NCI-H510A treated with DMSO at 0.1 percent for 48 hours (cell line): ENCODE data around the gene DYNC1LI1.
"Not testable (repeated sequence)": the region's sequence is repeated elsewhere in the genome, so short reads cannot be mapped to it uniquely, and the experiment has no call there.

Experiments used
- DNase-seq: peaks from one replicate; lab custom pipeline; 2025; lab: John Stamatoyannopoulos, UW

DYNC1LI1 gene

DNA sequence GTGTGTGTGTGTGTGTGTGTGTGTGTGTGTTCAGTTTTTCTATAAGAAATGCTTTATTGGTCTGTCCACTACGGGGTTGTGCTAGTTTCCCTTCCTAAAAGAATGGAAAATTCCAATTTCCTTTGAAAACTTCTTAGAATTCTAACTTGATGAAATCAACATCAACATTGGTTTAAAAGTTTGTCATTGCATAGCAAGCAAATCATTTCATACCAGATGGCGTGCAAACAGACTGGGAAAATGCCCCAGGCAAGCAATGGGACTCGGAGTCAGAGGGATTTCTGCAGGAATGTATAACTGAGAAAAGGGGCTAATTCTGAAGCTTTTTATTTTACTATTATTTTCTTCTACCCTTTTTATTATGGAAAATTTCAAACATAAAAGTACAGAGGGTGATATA, 13.1 kb upstream of the DYNC1LI1 start:
- DNase-seq = no peak

DNA sequence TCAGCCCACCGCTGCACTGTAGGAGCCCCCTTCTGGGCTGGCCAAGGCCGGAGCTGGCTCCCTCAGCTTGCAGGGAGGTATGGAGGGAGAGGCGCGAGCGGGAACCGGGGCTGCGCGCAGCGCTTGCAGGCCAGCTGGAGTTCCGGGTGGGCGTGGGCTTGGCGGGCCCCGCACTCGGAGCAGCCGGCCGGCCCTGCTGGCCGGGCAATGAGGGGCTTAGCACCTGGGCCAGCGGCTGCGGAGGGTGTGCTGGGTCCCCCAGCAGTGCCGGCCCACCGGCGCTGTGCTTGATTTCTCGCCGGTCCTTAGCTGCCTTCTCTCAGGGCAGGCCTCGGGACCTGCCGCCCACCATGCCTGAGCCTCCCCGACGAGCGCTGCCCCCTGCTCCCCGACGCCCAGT, 8.0 kb upstream of the DYNC1LI1 start:
- DNase-seq = not testable (repeated sequence)

DNA sequence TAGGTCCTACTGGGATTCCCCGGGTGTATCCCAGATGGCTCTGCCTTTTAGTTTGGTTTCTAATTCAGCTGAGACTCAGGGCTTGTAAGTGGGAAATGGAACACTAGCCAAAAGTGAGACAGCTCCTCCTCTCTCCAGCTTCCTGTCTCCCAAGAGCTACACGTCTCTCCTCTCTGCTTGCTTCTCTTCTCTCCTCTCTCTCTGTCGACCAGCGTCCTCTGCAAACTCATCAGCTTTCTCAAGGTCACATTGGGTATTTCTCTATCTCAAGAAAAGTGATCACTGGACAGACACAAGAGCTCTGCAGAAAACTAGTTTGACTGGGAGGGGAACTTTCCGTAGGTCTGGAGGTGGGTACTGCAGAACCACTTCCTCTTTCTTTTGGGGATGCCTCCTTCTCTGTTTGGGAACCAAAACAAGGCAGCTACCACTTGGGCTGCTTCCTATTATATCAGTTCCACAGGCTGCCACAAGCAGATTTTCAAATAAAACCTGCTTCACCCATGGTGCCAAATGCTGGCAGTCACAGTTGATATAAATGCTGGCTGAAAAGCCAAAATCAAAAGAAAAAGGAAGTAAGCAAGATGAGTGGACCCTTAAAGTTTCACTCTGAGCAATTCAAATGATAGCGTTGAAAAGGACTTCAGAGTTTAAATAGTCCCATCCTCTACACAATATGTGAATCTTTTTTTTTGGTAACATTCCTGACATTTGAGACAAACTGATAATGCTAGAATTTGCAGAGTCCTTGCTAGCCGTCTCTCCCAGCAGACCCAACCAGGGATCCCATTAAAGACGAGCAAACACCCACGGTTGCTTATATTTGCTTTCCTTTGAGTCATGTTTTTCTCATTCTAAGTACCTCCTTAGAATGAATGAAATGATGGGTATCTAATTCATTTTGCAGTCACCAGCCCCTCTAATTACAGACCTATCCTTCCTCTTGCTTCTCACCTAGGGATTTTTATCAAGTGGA, 7.2 kb upstream of the DYNC1LI1 start:
- no peak for DNase-seq

DNA sequence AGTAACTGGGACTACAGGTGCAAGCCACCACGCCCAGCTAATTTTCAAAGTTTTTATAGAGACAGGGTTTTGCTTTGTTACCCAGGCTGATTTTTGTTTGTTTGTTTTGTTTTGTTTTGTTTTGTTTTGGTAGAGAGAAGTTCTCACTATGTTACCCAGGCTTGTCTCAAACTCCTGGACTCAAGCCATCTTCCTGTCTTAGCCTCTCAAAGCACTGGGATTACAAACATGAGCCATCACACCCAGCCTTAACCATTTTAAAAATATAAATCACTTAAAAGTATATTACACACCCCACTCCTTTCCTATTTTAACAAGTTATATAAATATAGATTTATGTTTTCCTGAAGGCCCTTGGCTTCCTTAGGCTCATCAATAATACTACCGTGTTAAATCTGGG, 6.5 kb upstream of the DYNC1LI1 start:
- no peak for DNase-seq

DNA sequence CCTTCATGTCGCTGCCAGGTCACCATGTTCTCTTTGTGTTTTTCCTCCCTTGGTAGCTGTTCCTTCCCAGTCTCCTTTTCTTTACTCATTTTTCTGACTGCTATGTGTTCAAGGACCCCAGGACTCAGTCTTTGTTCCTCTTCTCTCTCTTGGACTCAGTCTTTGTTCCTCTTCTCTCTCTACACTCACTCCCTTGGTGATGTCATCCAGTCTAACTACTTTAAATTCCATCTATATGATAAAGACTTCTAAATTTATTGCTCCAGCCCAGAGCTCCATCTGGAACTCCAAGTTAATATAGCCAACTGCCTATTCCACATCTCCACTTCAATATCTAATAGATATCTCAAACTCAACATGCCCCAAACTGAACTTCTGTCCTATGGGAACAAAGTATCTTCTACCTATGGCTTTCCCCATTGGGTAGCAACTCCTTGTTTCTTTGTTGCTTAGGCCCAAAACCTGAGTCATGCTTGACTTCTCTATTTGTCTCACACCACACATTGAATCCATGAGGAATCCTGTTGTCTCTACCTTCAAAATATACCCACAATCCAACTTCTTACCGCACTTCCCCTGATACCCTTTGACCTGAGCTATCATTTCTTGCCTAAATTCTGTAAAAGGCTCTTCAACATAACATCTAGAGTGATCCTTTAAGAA, 4.9 kb upstream of the DYNC1LI1 start:
- DNase-seq = no peak

DNA sequence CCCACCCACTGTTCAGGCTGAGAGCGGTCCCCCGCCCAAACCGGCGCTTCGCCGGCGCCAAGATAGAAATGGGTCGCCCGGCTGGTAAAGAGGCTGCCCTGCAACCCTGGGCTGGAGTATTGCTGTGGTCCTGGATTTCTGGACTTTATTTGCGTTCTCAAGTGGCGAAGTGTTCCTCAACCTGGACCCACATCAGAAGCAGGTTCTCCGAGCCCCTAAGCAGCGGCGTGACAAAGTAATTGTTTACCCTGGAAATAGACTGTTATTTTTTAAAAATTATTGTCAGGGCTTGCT, 481 bp upstream of the DYNC1LI1 start:
- no peak for DNase-seq

DNA sequence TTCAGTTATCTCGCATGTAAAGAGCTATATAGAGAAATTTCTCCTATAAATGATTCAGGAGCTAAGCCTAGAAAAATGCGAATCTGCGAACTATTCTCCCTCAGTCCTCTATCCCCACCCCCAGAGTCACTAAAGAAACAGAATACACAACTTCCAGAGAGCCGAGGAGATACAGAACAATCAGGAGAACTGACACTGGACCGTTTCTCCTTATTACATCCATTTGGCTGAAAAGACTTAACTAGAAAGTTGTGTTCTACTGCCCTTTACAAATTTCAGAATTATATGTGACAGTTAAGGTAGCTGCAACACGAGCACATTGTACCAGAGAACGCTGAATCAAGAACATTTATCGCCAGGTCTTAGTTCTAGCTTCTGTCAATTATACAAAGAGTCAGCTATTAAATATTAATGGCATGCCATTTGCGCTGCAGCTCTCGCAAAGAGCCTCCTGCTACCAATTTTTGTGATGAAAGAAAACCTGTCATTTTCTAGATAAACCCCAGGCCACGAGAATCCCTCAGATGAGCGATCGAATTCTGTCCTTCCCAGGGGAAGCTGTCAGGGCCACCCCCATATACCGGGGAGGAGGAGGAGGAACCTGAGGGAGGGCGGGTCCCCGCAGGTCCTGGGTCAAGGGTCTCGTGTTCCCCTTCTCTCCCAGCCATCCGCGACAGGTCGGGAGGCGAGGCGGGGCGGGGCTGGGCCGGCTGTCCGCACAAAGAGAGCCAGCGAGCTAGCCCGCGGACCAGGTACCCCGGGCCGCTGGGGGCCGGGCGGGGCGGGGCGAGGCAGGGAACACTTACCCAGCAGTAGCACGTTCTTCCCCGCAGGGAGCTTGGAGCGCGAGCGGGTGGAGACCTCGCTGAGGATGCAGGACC, 878 bp downstream of the DYNC1LI1 start:
- DNase-seq = peak; percentile 28

DNA sequence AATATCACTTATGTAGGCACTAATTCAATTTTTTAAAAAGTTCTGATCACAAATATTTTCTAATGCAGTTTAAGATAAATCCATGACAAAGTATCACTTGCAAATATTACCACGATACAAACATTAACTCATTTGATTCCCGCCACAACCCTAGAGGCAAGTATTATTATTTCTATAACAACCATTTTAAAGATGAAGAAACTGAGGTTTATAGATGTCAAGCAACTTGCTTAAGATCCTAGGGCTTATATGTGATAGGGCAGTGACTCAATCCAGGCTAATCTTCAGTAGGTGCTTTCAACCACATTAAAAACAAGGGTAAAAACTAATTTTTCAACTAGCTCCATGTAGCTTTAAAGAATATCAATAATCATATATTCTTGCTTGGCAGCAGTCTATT, 1.7 kb downstream of the DYNC1LI1 start:
- no peak for DNase-seq

DNA sequence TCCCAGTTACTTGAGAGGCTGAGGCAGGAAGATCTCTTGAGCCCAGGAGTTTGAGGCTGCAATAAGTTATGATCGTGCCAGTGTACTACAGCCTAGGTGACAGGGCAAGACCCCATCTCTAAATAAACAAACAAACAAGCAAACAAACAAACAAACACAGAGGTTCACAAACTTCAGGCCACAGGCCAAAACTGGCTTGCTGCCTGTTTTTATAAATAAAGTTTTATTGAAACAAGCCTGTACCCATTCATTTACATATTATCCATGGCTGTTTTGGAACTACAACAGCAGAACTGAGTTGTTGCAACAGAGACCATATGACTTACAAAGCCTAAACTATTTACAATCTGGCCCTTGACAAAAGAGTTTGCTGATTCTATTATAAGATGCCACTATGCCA, 6.5 kb downstream of the DYNC1LI1 start:
- no peak for DNase-seq

DNA sequence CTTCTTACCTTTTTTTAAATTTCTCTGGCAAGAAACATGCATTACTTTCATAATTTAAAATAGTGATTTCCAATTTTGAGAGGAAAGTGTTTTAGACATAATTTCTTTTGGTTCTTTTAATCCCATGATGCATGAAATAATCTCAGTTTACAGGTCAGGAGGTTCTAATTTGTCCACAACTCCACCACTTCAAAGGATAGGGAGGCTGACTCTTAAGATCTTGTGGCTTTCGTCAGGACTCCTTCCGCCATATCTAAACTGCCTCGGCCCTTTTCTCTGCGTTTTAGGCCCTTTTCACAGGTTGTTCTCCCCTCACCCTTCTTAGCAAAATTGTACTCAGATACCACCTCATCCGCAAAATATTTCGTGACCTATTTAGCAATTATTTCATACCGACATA, 8.0 kb downstream of the DYNC1LI1 start:
- DNase-seq = no peak

DNA sequence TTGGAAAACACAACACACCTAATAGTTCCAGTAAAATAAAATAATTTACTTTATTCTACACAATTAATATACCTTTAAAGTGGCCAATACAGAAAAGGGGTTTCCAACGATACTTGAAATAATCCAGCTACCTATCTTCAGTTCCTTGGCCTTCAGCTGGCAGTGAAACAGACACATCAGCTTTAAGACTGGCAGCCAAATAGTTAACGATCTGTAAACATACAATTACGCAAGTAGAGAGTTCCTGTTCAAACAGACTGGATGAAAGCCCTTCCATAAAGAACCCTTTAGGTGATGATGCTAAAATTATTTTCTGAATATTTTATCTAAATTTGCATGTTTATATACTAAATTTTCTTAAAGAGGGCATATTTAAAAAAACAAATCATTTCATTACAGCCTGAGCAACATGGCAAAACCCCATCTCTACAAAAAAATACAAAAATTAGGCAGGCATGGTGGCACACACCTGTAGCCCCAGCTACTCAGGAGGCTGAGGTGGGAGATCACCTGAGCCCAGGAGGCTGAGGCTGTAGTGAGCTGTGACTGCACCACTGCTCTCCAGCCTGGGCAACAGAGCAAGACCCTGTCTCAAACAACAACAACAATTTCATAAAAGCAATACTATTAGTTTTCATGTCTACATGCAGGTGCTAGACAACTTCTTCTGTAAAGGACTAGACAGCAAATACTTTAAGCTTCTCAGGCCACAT, 12.9 kb downstream of the DYNC1LI1 start:
- peak; percentile 55 for DNase-seq

DNA sequence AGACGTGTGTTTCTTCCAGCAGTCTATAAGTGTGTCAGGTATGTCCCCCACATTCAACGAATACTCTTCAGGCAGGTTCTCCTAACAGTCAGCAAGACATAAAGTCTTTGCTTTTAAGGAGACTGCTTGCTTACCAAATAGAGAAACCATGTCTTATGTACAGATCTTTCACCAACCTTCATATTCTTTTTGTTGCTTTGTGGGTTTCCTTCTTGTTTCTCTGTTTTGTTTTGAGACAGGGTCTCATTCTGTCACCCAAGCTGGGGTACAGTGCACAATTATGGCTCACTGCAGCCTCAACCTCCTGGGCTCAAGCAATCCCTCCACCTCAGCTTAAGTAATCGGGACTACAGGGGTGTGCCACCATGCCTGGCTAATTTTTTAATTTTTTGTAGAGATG, 14.3 kb downstream of the DYNC1LI1 start:
- no peak for DNase-seq

DNA sequence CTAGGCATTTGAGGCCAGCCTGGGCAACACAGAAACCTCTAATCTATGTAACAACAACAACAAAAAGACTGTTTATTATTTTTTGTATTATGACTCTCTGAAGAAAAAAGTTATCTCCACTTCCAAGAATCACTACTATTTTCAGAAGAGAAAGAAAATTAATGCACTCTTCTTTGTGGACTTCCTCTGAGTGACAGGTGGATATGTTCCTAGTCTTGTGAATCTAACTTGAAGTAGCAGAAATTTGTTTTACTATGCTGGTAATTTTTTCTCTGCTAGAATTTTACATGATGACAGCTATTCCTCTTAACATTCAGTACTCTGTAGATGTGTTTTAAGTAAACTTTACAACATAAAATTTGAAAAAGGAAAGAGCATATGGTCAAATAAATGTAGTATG, 16.7 kb downstream of the DYNC1LI1 start:
- no peak for DNase-seq

DNA sequence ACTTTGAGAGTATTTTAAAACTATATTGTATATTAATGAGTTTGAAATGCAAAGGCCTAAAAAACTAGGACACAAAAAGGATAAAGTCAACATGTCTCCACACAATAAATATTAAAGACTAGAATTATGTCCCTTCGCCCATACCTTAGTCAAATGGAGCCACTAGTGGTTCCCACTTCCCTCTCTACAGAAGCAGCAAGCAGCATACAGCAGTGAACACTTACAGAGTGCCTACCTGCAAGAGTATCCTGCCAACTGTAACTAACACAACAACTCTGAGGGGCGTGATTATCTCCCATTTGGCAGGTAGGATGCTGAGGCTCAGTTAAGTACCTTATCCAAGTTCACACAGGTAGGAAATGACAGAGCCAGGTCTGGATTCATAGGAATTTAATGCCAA, 17.2 kb downstream of the DYNC1LI1 start:
- DNase-seq = no peak

DNA sequence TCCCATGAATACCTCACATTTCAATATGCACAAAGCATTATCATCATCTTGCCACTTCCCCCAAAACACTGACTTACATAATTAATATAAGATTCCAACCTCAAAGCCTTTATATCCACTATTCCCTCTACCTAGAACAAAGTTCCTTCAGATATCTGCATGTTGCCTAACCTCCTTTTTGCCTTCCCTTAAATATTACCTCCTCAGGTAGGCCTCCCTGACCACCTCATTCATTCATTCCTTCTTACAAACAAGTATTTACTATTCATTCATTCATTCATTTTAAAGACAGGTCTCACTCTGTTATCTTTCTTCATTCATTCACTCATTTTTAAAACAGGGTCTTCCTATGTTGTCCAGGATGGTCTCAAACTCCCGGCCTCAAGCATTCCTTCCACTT, 18.6 kb downstream of the DYNC1LI1 start:
- no peak for DNase-seq

DNA sequence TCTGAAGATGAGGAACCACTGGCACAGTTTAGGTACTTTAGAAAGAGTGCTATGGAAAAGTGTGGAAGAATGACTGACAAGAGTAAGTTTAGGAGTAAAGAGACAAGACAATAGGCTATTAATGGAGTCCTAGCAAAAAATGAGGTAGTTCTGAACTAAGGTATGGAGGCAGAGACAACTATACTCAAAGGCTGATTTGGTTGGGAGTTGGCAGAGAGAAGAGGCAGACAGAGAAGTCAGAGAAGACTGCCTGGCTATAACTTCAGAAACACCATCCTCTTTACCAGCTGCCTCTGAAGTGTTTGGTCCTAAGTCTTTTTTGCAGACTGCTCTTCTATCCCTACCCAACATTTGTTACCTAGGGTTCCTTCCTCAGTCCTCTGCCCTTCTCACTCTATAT, 19.2 kb downstream of the DYNC1LI1 start:
- DNase-seq = no peak

DNA sequence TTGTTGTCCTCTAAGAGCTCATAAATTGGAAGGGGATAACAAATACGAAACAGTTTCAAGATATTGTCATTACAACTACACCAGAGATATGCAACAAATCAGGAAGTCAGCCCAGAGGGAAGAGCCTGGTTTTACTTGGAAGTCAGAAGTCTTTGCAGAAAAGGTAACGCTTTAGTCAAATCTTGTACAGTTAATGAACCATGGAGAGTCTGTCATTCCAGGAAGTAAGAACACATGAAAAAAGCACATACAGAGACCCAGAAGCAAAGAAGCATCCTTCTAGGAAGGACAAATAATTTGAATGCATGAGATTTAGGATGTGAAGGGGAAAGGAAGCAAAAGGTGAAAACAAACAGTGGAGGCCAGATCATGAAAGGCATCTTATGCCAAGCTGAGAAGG, 19.6 kb downstream of the DYNC1LI1 start:
- no peak for DNase-seq

DNA sequence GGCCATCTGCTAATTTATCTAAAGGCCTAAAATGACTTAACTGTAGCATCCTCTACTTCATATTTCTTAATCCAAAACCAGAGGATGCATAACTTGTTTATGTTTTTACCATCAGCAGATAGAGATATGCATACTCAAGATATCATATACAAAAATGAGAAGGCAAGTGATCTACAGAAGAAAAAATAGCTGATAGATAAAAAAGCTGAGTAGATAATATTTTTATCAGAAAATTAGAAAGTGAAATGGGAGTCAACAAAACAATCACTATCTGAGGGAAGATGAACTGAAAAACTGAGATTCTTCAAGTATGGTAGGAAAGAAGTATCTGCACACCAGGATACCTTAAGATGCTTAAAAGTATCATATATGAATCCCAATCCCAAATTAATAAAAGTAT, 25.4 kb downstream of the DYNC1LI1 start:
- DNase-seq = no peak

DNA sequence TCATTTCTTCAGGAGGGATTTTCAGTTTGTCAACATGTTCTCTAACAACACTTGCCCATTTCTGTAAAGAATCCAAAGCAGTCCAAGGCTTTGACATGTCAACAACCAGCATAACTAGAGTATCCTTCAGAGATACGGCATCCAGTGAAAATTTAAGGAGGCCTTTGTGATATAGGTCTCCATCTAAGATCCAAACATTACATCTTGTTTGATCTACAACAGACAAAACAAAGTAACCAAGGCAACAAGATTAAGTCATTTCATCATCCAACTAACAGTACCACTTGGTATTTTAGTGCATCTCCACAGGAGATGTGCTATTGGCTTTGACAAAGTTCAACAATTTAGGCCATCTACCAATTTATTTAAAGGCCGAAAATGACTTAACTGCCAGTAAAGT, 25.8 kb downstream of the DYNC1LI1 start:
- DNase-seq = no peak

DNA sequence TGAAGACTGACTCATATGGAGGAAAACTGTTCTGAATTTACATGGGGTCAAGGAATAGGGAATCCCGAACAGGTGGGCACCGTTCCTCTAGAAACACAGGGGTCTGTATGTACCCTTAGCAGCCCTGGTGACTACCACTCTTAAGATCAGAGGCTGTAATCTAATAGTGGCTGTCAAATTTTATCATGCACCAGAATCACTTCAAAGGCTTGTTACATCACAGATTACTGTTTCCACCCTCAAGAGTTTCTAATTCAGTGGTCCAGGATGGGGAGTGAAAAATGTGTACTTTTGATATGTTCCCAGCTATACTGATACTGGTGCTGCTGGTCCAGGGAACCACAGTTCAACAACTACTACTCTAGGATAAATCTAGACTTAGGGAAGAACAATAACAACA, 27.9 kb downstream of the DYNC1LI1 start:
- no peak for DNase-seq

DNA sequence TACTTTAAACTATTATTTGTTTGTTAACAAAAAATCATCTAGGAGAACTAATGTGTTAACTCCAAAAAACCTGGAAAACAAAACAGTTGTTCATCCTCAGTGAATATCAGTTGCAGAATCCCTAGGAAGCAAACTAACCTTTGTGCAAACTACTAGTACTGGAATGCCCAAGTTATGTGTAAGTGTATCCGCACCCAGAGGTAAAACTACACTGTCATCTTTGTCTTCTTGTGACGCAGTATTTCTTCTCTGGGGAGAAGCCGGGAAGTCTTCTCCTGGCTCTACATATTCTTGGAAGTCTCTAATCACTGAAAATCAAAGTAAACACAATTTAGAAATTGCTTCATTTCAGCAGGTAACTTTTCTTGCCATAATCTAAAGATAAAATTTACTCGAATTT, 29.8 kb downstream of the DYNC1LI1 start:
- DNase-seq = no peak

DNA sequence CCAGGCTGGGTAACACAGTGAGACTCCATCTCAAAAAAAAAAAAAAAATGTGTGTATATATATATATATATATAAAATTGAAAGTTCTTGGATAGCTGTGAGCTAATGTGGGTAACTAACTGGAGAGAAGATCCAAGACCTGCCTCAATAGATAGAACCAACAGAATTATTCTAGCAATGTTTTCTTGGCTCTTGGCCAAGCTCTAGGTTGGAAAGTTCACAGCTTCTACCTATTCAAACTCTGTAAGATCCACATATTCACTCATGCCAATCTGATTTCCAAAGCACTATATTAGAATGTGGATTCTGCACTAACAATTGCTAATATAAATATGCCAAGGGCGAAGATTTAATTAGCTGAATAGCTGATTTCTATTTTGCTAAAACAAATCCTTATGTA, 38.2 kb downstream of the DYNC1LI1 start:
- no peak for DNase-seq
